Kidney (tissue), 14 donors: ENCODE measurements around the gene NUSAP1. TPM values are rescaled to one million over a fixed set of nuclear protein-coding genes. Genes with fewer than 3 reads are reported as not detected.

ENCODE experiments used
- DNase-seq, 5 donors: peaks; one replicate each; pipeline ENCODE4 v3.0.0-alpha.2; 2013 to 2020
- FAIRE-seq: peaks from 2 replicates; lab custom pipeline; 2012; peaks lifted over from hg19 to GRCh38; lab: Jason Lieb, UNC
- H3K27ac ChIP-seq, 2 donors: one replicate each; pipeline ENCODE4 v1.7.0; 2013; ENCODE audit warnings: low read depth in 2 of 2, low read length in 2 of 2, inconsistent platforms in 1 of 2
- H3K27me3 ChIP-seq: one replicate; pipeline ENCODE4 v1.7.1; 2013; ENCODE audit warnings: low read length, inconsistent platforms; ENCODE audit not compliant: control insufficient read depth, insufficient read depth
- H3K36me3 ChIP-seq, 3 donors: one replicate each; pipeline versions ENCODE4 v1.7.0 to v1.7.1; 2013; ENCODE audit warnings: low read length in 3 of 3, control low read depth in 1 of 3, inconsistent platforms in 1 of 3; ENCODE audit not compliant: insufficient read depth in 3 of 3, control insufficient read depth in 2 of 3
- H3K4me1 ChIP-seq, 3 donors: one replicate each; pipeline versions ENCODE4 v1.7.0 to v1.7.1; 2013; ENCODE audit warnings: low read length in 3 of 3, inconsistent platforms in 1 of 3, low read depth in 1 of 3; ENCODE audit not compliant: control insufficient read depth in 2 of 3, insufficient read depth in 2 of 3
- H3K4me3 ChIP-seq, 3 donors: one replicate each; pipeline versions ENCODE4 v1.7.0 to v1.8.1; 2013; ENCODE audit warnings: low read length in 3 of 3, control low read depth in 1 of 3, inconsistent platforms in 1 of 3
- H3K9ac ChIP-seq, 3 donors: one replicate each; pipeline versions ENCODE4 v1.7.0 to v1.7.1; 2013; ENCODE audit warnings: low read length in 3 of 3, control low read depth in 1 of 3, inconsistent platforms in 1 of 3
- H3K9me3 ChIP-seq, 3 donors: one replicate each; pipeline versions ENCODE4 v1.7.0 to v1.7.1; 2013; ENCODE audit warnings: low read length in 3 of 3, control low read depth in 1 of 3, inconsistent platforms in 1 of 3; ENCODE audit not compliant: control insufficient read depth in 2 of 3, insufficient read depth in 1 of 3
- CTCF ChIP-seq: IDR thresholded peaks from 3 replicates; pipeline ENCODE4 v1.5.1; 2012; ENCODE audit warnings: mild to moderate bottlenecking, moderate library complexity, borderline replicate concordance; ENCODE audit not compliant: insufficient read depth; ENCODE audit errors: extremely low read depth
- intact Hi-C: fragments of 100-400 bp; cut with DNase I; formaldehyde crosslinking; loops from one replicate; pipeline ENCODE4 v1.11.1; 2022
- polyA plus RNA-seq: library from polyadenylated mRNA; stranded (reverse); fragments of 350-450 nt; fragmentation: Illumina TruSeq; extraction: RNeasy Lipid Tissue Mini Kit (QIAGEN cat#74804); gene quantifications from one replicate; pipeline ENCODE4 v1.2.3, GENCODE V29; 2014; ENCODE audit warnings: low read depth, low replicate concordance; ENCODE audit not compliant: insufficient read depth
- total RNA-seq: library from RNA; stranded (reverse); fragmentation: NEBNext Ultra II Directional; extraction: Animal tissue kit (Norgen Biotek cat#: 25700); gene quantifications from one replicate; pipeline ENCODE4 v1.2.1, GENCODE V29; 2021
- donor health status: control.
- donor health status: control.
- donor health status: control.
- donor health status: control.
- donor health status: control.
- donor health status: DM: yes; HTN: yes; CAD: no.
- donor health status: Normal renal cell carcinoma (clear cell type).

NUSAP1 gene
- total and polyA plus RNA-seq, 2 donors from 2014 or later, result 2.3 to 6.7 TPM

GRCh38 chr15:41331833-41332193 lies 868 bp upstream of the NUSAP1 start:
- intact Hi-C loops, result no loop called here
- Histone ChIP-seq H3K4me3 (peak overlapping the region; percentile 82 to 95 (median 85)), H3K36me3 (no peaks in the 10 kb centered on the region), H3K9me3 (no peaks in the 10 kb centered on the region), H3K9ac (peak overlapping the region; percentile 38 to 61 (median 47)), H3K27me3 (no peaks in the 10 kb centered on the region), H3K27ac (no peak overlapping the region), H3K4me1 (peaks cover 0 to 6% (median 5%) of the 10 kb centered on the region in 3 donors)
- FAIRE-seq (no peak), DNase-seq (no peak)
- TF ChIP-seq CTCF, result peak; percentile 59

- intact Hi-C loops, result no loop called here
- no peak for FAIRE-seq
- no peaks in the 10 kb centered on the region for H3K9me3 ChIP-seq
- H3K36me3 ChIP-seq, result no peaks in the 10 kb centered on the region
- peak overlapping the region in 2 of 3 donors; percentile 59 to 70 for H3K9ac ChIP-seq
- no peaks in the 10 kb centered on the region for H3K27me3 ChIP-seq
- H3K4me1 ChIP-seq, result peaks cover 0 to 6% (median 5%) of the 10 kb centered on the region in 3 donors
- H3K4me3 ChIP-seq, result peak overlapping the region; percentile 55 to 95 (median 85)
- no peak for TF ChIP-seq CTCF
- DNase-seq, result peak in 2 of 5 donors; percentile 44 to 76
- H3K27ac ChIP-seq, result peak overlapping the region; percentile 11 to 55
These were observed 413 bp downstream of the NUSAP1 start for GRCh38 chr15:41333026-41333562.

- Histone ChIP-seq H3K9ac (no peak overlapping the region), H3K36me3 (no peaks in the 10 kb centered on the region), H3K27ac (no peak overlapping the region), H3K4me1 (peaks cover 0 to 6% (median 5%) of the 10 kb centered on the region in 3 donors), H3K4me3 (peak overlapping the region in 1 of 3 donors; percentile 44), H3K9me3 (no peaks in the 10 kb centered on the region), H3K27me3 (no peaks in the 10 kb centered on the region)
- no peak for TF ChIP-seq CTCF
- intact Hi-C loops, result no loop called here
- DNase-seq (no peak), FAIRE-seq (no peak)
These were observed 1.8 kb downstream of the NUSAP1 start for GRCh38 chr15:41334293-41335120.
